Left lung (tissue), 10 donors: ENCODE measurements around the gene GPR153. TPM values are rescaled to one million over a fixed set of nuclear protein-coding genes. Genes with fewer than 3 reads are reported as not detected.

Experiments used
- ATAC-seq: fragments of 200-7000 bp; cut with Tn5 transposase; one replicate; pipeline ENCODE4 v1.9.1; 2020; ENCODE audit warnings: moderate library complexity
- DNase-seq, 4 donors: peaks; one replicate each; pipeline ENCODE4 v3.0.0-alpha.2; 2013 to 2020
- H3K27ac ChIP-seq, 2 donors: fragments of 200-600 bp; sonication (generic) in 1 of 2; one replicate each; pipeline versions ENCODE4 v1.5.0 to v1.8.0; 2020 to 2021
- H3K27me3 ChIP-seq, 2 donors: fragments of 200-600 bp; sonication (generic) in 1 of 2; one replicate each; pipeline versions ENCODE4 v1.5.0 to v1.8.0; 2020 to 2021
- H3K36me3 ChIP-seq, 2 donors: fragments of 200-600 bp; sonication (generic) in 1 of 2; one replicate each; pipeline versions ENCODE4 v1.5.0 to v1.8.0; 2020 to 2021
- H3K4me1 ChIP-seq, 2 donors: fragments of 200-600 bp; one replicate each; pipeline ENCODE4 v1.8.0; 2021
- H3K4me3 ChIP-seq, 2 donors: fragments of 200-600 bp; sonication (generic) in 1 of 2; one replicate each; pipeline versions ENCODE4 v1.5.0 to v1.8.0; 2020 to 2021; ENCODE audit warnings: mild to moderate bottlenecking in 1 of 2
- H3K9me3 ChIP-seq, 2 donors: fragments of 200-600 bp; sonication (generic) in 1 of 2; one replicate each; pipeline versions ENCODE4 v1.5.0 to v1.8.0; 2020 to 2021
- CTCF ChIP-seq, 2 donors: fragments of 200-600 bp; sonication (generic) in 1 of 2; IDR thresholded peaks; one replicate each; pipeline versions ENCODE4 v1.5.0 to v1.8.0; 2021; ENCODE audit warnings: antibody characterized with exemption in 2 of 2
- intact Hi-C, 2 donors: fragments of 100-400 bp; cut with DNase I; formaldehyde crosslinking; loops; one replicate each; pipeline versions ENCODE4 v1.11.2 to v1.14.2; 2022
- polyA plus RNA-seq, 6 donors: library from polyadenylated mRNA; unstranded; fragments of 120-200 nt; gene quantifications; one replicate each; pipeline ENCODE4 v1.2.1, GENCODE V29; 2013; ENCODE audit not compliant: insufficient read length in 6 of 6
- total RNA-seq, 2 donors: library from RNA; stranded (reverse); fragmentation: NEBNext Ultra II Directional; extraction: Animal tissue kit (Norgen Biotek cat#: 25700); gene quantifications; one replicate each; pipeline ENCODE4 v1.2.1, GENCODE V29; 2021
- donor health status: DM: no; HTN: yes; CAD: no.
- donor health status: DM: no; HTN: no; CAD: no.

Gene GPR153
- total and polyA plus RNA-seq, 8 donors = 13.8 to 31.6 (median 18.0) TPM

- no peak for ATAC-seq
- Histone ChIP-seq H3K27ac (no peak overlapping the region), H3K27me3 (no peaks in the 10 kb centered on the region), H3K36me3 (no peaks in the 10 kb centered on the region), H3K4me3 (no peak overlapping the region), H3K4me1 (no peaks in the 10 kb centered on the region), H3K9me3 (no peaks in the 10 kb centered on the region)
- intact Hi-C loops = no loop called here
- no peak for DNase-seq
- TF ChIP-seq CTCF (IDR thresholded peaks at IDR 0.05) = no peak
Observed at GRCh38 chr1:6300342-6301048, 39.6 kb upstream of the GPR153 start.

GRCh38 chr1:6299557-6300165 lies 38.8 kb upstream of the GPR153 start:
- Histone ChIP-seq H3K27ac (no peak overlapping the region), H3K4me3 (no peak overlapping the region), H3K4me1 (no peaks in the 10 kb centered on the region), H3K36me3 (no peaks in the 10 kb centered on the region), H3K9me3 (no peaks in the 10 kb centered on the region), H3K27me3 (no peaks in the 10 kb centered on the region)
- intact Hi-C loops = no loop called here
- DNase-seq = peak in 1 of 4 donors; percentile 37
- no peak for ATAC-seq
- TF ChIP-seq CTCF (IDR thresholded peaks at IDR 0.05) = no peak

GRCh38 chr1:6298940-6299465 lies 38.1 kb upstream of the GPR153 start:
- Histone ChIP-seq H3K27me3 (no peaks in the 10 kb centered on the region), H3K27ac (no peak overlapping the region), H3K4me3 (no peak overlapping the region), H3K4me1 (no peaks in the 10 kb centered on the region), H3K9me3 (no peaks in the 10 kb centered on the region), H3K36me3 (peaks cover 0 to 4% of the 10 kb centered on the region in 2 donors)
- TF ChIP-seq CTCF (IDR thresholded peaks at IDR 0.05) = no peak
- DNase-seq = peak in 1 of 4 donors; percentile 54
- intact Hi-C loops = no loop called here
- no peak for ATAC-seq

GRCh38 chr1:6298530-6298929 lies 37.6 kb upstream of the GPR153 start:
- DNase-seq (peak in 1 of 4 donors; percentile 24), ATAC-seq (no peak)
- H3K9me3 ChIP-seq = no peaks in the 10 kb centered on the region
- H3K36me3 ChIP-seq = peaks cover 0 to 9% of the 10 kb centered on the region in 2 donors
- intact Hi-C loops = no loop called here
- no peaks in the 10 kb centered on the region for H3K4me1 ChIP-seq
- no peak overlapping the region for H3K27ac ChIP-seq
- no peak overlapping the region for H3K4me3 ChIP-seq
- no peak for TF ChIP-seq CTCF (IDR thresholded peaks at IDR 0.05)
- H3K27me3 ChIP-seq = no peaks in the 10 kb centered on the region

GRCh38 chr1:6295910-6296309 lies 35.0 kb upstream of the GPR153 start:
- intact Hi-C loops = no loop called here
- H3K9me3 ChIP-seq = no peaks in the 10 kb centered on the region
- H3K27ac ChIP-seq = no peak overlapping the region
- H3K4me1 ChIP-seq = no peaks in the 10 kb centered on the region
- ATAC-seq (no peak), DNase-seq (no peak)
- H3K27me3 ChIP-seq = no peaks in the 10 kb centered on the region
- TF ChIP-seq CTCF (IDR thresholded peaks at IDR 0.05) = no peak
- H3K4me3 ChIP-seq = no peak overlapping the region
- H3K36me3 ChIP-seq = peaks cover 0 to 9% of the 10 kb centered on the region in 2 donors
